Mononuclear cell (primary cell): ENCODE measurements around the gene PLEKHO2. TPM values are rescaled to one million over a fixed set of nuclear protein-coding genes. Genes with fewer than 3 reads are reported as not detected.
A peak's percentile ranks its signal among the peaks of the same experiment; 100 is the strongest.

Experiments
- H3K27me3 ChIP-seq: 2 replicates; pipeline ENCODE4 v1.6.0; 2011; ENCODE audit warnings: low read length, control low read depth; ENCODE audit not compliant: insufficient read depth
- H3K4me1 ChIP-seq: 2 replicates; pipeline ENCODE4 v1.5.1; 2011; ENCODE audit warnings: mild to moderate bottlenecking, low read length, control low read depth; ENCODE audit not compliant: insufficient read depth
- H3K4me3 ChIP-seq: 2 replicates; pipeline ENCODE4 v1.5.1; 2011; ENCODE audit warnings: mild to moderate bottlenecking, low read length, moderate library complexity
- H3K9me3 ChIP-seq: 2 replicates; pipeline ENCODE4 v1.5.1; 2011; ENCODE audit warnings: low read depth, mild to moderate bottlenecking, control low read depth, low read length
- total RNA-seq: library from RNA; depleted of rRNA; stranded (reverse); fragments of >200 nt; gene quantifications from one replicate; pipeline ENCODE4 v1.2.3, GENCODE V29; 2012

PLEKHO2 gene
- total RNA-seq, 1 donor: 68.6 TPM

DNA sequence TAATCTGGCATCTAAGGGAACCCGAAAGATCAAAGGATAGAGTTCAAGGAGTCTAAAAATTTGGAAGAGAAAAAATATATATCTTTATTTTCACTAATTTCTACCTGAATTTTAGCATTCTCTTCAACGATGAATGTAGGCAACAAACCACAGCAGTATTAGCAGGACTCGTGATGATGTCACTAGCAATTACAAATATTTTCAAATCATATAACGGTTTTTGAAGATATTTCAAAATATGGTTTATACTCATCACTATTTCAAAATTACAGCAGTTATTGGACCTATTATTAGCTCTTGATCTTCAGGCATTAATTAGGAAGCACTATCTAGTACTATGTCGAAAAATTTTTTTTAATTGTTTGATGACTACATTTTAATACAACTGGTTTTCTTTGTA lies 43.0 kb downstream of the PLEKHO2 start:
- peaks cover 57% of the 10 kb centered on the region for H3K4me1 ChIP-seq
- no peaks in the 10 kb centered on the region for H3K9me3 ChIP-seq
- H3K4me3 ChIP-seq: no peak overlapping the region
- H3K27me3 ChIP-seq: no peaks in the 10 kb centered on the region

DNA sequence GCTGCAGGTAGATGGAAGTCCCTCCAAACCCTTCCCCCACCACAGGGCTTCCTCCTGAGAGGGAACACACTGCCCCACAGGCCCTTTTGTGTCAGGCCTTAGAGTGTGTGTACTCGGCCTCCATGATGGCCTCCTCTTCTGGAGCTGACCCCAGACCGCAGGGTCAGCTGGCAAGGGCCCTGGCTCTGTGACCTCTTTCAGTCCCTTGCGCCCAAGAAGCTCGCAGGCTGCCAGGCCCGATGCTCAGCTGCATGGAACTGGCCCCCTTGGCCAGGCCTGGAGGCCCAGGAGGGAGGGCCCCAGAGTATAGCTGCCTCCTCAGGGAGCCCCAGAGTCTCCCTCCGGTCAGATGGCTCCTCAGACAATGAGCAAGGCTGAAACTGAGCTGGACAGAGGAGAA lies 46.6 kb downstream of the PLEKHO2 start:
- no peaks in the 10 kb centered on the region for H3K9me3 ChIP-seq
- no peak overlapping the region for H3K4me3 ChIP-seq
- peaks cover 55% of the 10 kb centered on the region for H3K4me1 ChIP-seq
- no peaks in the 10 kb centered on the region for H3K27me3 ChIP-seq

DNA sequence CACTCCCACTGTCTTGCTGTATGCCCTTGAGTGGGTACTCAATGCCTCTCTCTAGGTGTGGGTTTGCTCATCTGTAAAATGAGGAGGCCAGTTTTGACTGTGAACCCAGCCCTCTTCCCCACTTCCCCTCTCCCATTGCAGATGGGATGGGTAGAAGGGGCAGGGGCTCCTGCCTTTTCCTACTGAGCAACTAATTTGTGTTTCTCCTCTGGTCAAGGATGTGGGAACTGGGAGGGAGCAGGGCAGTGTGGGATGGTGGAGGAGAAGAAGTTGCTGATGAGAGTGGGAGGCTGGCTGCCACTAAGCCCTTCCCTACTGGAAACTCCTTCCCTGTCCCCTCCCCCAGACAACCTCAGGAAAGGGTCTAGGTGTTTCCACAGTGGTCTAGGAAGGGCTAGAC lies 49.8 kb downstream of the PLEKHO2 start:
- H3K27me3 ChIP-seq: no peaks in the 10 kb centered on the region
- peaks cover 59% of the 10 kb centered on the region for H3K4me1 ChIP-seq
- no peaks in the 10 kb centered on the region for H3K9me3 ChIP-seq
- no peak overlapping the region for H3K4me3 ChIP-seq

DNA sequence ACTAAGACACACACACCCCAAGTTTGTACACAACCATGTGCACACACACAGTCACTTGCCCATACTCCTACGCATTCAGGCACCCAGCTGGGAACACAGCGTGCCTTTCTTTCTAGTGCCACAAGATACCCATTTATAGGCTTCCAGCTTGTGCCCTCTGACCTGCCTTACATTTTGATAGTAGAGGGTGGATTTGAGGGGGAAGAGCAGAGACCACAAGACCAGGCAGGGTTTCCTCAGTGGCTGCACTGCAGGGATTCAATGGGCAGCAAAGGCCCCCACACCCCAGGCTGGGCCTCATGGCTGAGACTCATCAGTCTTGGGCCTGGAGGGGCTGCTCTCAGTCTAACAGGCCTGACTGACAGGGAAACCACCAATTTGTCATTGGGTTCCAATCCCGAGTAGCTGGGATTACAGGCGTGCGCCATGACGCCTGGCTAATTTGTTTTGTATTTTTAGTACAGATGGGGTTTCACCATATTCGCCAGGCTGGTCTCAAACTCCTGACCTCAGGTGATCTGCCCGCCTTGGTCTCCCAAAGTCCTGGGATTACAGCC lies 51.2 kb downstream of the PLEKHO2 start:
- Histone ChIP-seq H3K4me3 (no peak overlapping the region), H3K9me3 (no peaks in the 10 kb centered on the region), H3K27me3 (no peaks in the 10 kb centered on the region), H3K4me1 (peaks cover 73% of the 10 kb centered on the region)

GRCh38 chr15:64893481-64894394 lies 52.0 kb downstream of the PLEKHO2 start:
- Histone ChIP-seq H3K27me3 (no peaks in the 10 kb centered on the region), H3K4me1 (peaks cover 81% of the 10 kb centered on the region), H3K4me3 (peak overlapping the region; percentile 39), H3K9me3 (no peaks in the 10 kb centered on the region)

- Histone ChIP-seq H3K4me3 (peak overlapping the region; percentile 39), H3K27me3 (no peaks in the 10 kb centered on the region), H3K9me3 (no peaks in the 10 kb centered on the region), H3K4me1 (peaks cover 81% of the 10 kb centered on the region)
Observed at GRCh38 chr15:64894395-64895056, 52.8 kb downstream of the PLEKHO2 start.

- Histone ChIP-seq H3K4me3 (peak overlapping the region; percentile 24), H3K4me1 (peaks cover 81% of the 10 kb centered on the region), H3K9me3 (no peaks in the 10 kb centered on the region), H3K27me3 (no peaks in the 10 kb centered on the region)
Observed at GRCh38 chr15:64895285-64896065, 53.8 kb downstream of the PLEKHO2 start.

GRCh38 chr15:64896371-64897069 lies 54.8 kb downstream of the PLEKHO2 start:
- Histone ChIP-seq H3K4me3 (no peak overlapping the region), H3K9me3 (no peaks in the 10 kb centered on the region), H3K4me1 (peaks cover 72% of the 10 kb centered on the region), H3K27me3 (no peaks in the 10 kb centered on the region)

DNA sequence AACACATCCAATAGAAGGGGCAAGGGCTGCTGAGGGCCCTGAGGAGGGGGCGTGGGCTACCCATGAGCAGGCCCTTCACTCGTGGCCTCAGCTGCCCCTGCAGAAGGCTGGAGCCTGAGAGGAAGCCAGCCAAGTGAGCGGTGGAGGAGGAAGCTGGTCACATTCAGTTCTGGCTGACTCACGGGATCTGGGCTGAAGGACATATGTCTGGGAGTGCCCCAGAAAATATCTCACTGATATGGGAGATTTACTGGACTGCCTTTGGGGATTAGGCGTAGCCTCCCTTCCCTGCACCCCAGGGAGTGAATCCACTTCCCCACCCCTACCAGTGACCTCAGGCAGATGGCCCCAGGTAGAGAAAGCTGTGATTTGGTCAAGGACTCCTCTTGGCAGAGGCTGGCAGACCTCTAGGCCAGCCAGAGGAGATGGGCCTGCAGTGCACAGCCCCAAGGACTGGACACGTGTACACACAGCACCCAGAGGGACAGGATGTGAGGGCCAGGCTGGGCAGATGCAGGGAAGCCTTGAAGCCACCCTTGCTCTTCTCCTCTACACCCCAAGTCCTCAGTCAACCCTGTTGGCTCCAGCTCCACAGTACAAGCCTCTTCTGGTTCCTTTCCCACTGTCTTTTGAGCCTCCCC lies 55.8 kb downstream of the PLEKHO2 start:
- Histone ChIP-seq H3K4me1 (peaks cover 70% of the 10 kb centered on the region), H3K27me3 (no peaks in the 10 kb centered on the region), H3K9me3 (no peaks in the 10 kb centered on the region), H3K4me3 (no peak overlapping the region)

- Histone ChIP-seq H3K27me3 (no peaks in the 10 kb centered on the region), H3K4me3 (no peak overlapping the region), H3K9me3 (no peaks in the 10 kb centered on the region), H3K4me1 (peaks cover 69% of the 10 kb centered on the region)
Observed at GRCh38 chr15:64898406-64898805, 56.7 kb downstream of the PLEKHO2 start.

DNA sequence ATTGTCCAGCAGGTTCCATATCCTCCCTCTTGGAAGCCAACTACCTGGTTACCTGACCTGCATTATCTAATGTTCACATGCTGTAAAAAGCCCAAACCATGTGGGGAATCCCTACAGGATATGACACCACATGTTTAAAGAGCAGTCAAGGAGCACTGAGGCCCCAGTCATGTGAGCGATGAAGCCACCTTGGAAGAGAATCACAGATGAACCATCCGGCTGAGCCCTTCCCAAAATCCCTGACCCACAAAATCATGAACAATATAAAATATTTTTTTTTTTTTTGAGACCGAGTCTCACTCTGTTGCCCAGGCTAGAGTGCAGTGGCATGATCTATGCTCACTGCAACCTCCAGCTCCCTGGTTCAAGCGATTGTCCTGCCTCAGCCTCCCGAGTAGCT lies 59.4 kb downstream of the PLEKHO2 start:
- Histone ChIP-seq H3K4me1 (peaks cover 61% of the 10 kb centered on the region), H3K9me3 (no peaks in the 10 kb centered on the region), H3K4me3 (no peak overlapping the region), H3K27me3 (no peaks in the 10 kb centered on the region)

DNA sequence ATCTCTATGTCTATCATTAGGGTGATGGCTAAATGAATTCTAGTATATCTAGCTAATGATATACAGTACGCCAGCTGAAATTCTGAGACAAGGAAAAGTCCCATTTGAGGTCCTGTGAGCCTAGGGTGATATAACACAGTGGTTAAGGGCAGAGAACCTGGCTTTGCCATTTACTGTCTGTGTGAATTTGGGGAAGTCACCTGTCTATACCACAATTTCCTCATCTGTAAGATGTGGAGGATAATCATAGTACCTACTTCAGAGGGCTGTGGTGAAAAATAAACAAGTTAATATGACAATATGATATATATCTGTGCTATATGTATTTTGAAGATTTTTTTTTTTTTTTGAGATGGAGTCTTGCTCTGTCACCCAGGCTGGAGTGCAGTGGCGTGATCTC lies 60.2 kb downstream of the PLEKHO2 start:
- no peak overlapping the region for H3K4me3 ChIP-seq
- H3K27me3 ChIP-seq: no peaks in the 10 kb centered on the region
- no peaks in the 10 kb centered on the region for H3K9me3 ChIP-seq
- peaks cover 53% of the 10 kb centered on the region for H3K4me1 ChIP-seq

GRCh38 chr15:64902863-64903262 lies 61.1 kb downstream of the PLEKHO2 start:
- H3K9me3 ChIP-seq: no peaks in the 10 kb centered on the region
- H3K4me1 ChIP-seq: peaks cover 43% of the 10 kb centered on the region
- H3K4me3 ChIP-seq: no peak overlapping the region
- no peaks in the 10 kb centered on the region for H3K27me3 ChIP-seq

DNA sequence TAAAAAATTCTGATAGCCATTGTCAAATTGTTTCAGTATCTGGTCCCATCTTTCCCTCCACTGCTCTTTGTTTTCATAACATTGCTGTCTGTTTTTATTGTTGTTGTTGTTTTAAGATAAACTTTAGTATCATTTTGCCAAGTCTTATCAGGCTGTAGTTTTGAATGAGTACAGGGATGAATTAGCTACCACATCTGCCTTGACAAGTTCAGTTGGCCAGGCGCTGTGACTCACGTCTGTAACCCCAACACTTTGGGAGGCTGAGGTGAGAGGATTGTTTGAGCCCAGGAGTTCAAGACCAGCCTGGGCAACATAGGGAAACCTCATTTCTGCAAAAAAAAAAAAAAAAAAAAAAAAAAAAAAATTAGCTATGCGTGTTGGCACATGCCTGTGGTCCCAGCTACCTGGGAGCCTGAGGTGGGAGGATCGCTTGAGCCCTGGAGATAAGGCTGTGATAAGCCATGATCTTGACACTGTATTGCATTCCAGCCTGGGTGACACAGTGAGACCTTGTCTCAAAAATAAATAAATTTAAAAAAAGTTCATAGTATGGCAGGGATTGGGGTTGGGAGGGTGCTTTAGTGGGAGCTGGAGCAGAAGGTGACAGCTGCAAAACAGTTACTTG lies 61.7 kb downstream of the PLEKHO2 start:
- peaks cover 3% of the 10 kb centered on the region for H3K27me3 ChIP-seq

More for the DNA sequence above, 61.7 kb downstream of the PLEKHO2 start:
- H3K4me3 ChIP-seq: no peak overlapping the region
- H3K4me1 ChIP-seq: peaks cover 38% of the 10 kb centered on the region
- no peaks in the 10 kb centered on the region for H3K9me3 ChIP-seq
